ENCODE results near the gene ANKLE2. TPM values are rescaled to one million over a fixed set of nuclear protein-coding genes. Genes with fewer than 3 reads are reported as not detected.

The ANKLE2 gene
- total and polyA plus RNA-seq, 2 of the 13 experiments (the other 11 are each of a cell fraction or from before 2014, with no cell fraction given), result 35.3 to 37.1 TPM

GRCh38 chr12:132788375-132789098 is 26.9 kb upstream of the ANKLE2 start:
- H3K27me3 ChIP-seq (ENCODE audit: control insufficient read depth in 1 of 2, insufficient read depth in 2 of 2, low read length in 2 of 2), result no peaks in the 10 kb centered on the region; a peak in 1 of 5 replicates
- no peak for TF ChIP-seq ZNF792 (CRISPR knock-in tag; IDR thresholded peaks at IDR 0.05)
- peak; percentile 9 for TF ChIP-seq HNRNPLL (IDR thresholded peaks at IDR 0.05; ENCODE audit: low read depth, low read length, poor library complexity, severe bottlenecking)
- TF ChIP-seq AGO2 (optimal IDR thresholded peaks at IDR 0.05; ENCODE audit: low read depth, low read length), result peak; percentile 2
- peaks cover 32 to 59% of the 10 kb centered on the region in 2 experiments; a peak in 4 of 5 replicates for H3K36me3 ChIP-seq (replicated peaks in 1 of 2; ENCODE audit: control insufficient read depth in 1 of 2, insufficient read depth in 2 of 2, low read length in 2 of 2)
- in situ Hi-C loops (cut with HindIII; ENCODE audit: extremely low pct_ligation_motif_present, low pct_unique_long_range_greater_than_20kb) (no loop called here), intact Hi-C loops (cut with micrococcal nuclease; ENCODE audit: unreplicated experiment) (no loop called here)
- CTCF ChIA-PET (ENCODE audit: low intra/inter-chr PET ratio, low total read pairs), result no interaction called here
- H3K4me1 ChIP-seq (ENCODE audit: insufficient read depth, low read length), result no peaks in the 10 kb centered on the region
- no peak overlapping the region for H3K4me2 ChIP-seq (ENCODE audit: low read depth, low read length)
- BruUV-seq (replicated peaks), result no TSS peak
- H2AFZ ChIP-seq (ENCODE audit: low read length), result no peak overlapping the region
- FAIRE-seq (no peak), DNase-seq (ENCODE audit: low spot score) (no peak), ATAC-seq (peak; percentile 28)
- WGBS (ENCODE audit: low lambda C conversion rate), result 96% methylated on average over 29 of the region's 29 CpGs
- H3K9ac ChIP-seq (ENCODE audit: insufficient read depth, low read depth, low read length), result no peak overlapping the region
- H3K79me2 ChIP-seq (ENCODE audit: insufficient read depth, low read length), result no peaks in the 10 kb centered on the region
- H3K4me3 ChIP-seq (replicated peaks in 1 of 3; ENCODE audit: insufficient read depth in 1 of 3, low read depth in 2 of 3, low read length in 3 of 3), result no peak overlapping the region
- H4K20me1 ChIP-seq (ENCODE audit: insufficient read depth, low read length), result no peaks in the 10 kb centered on the region
- no peak overlapping the region for H3K27ac ChIP-seq (ENCODE audit: extremely low read length, insufficient read depth, low read length)
- no peaks in the 10 kb centered on the region for H3K9me3 ChIP-seq (ENCODE audit: low read length)
- POLR2A ChIA-PET, result no interaction called here

GRCh38 chr12:132787877-132788276 is 26.2 kb upstream of the ANKLE2 start:
- Histone ChIP-seq H3K79me2 (ENCODE audit: insufficient read depth, low read length) (no peaks in the 10 kb centered on the region), H3K27ac (ENCODE audit: extremely low read length, insufficient read depth, low read length) (no peak overlapping the region), H4K20me1 (ENCODE audit: insufficient read depth, low read length) (no peaks in the 10 kb centered on the region), H3K4me2 (ENCODE audit: low read depth, low read length) (no peak overlapping the region), H3K4me3 (replicated peaks in 1 of 3; ENCODE audit: insufficient read depth in 1 of 3, low read depth in 2 of 3, low read length in 3 of 3) (no peak overlapping the region), H3K27me3 (ENCODE audit: control insufficient read depth in 1 of 2, insufficient read depth in 2 of 2, low read length in 2 of 2) (no peaks in the 10 kb centered on the region; a peak in 1 of 5 replicates), H3K36me3 (replicated peaks in 1 of 2; ENCODE audit: control insufficient read depth in 1 of 2, insufficient read depth in 2 of 2, low read length in 2 of 2) (peaks cover 35 to 64% of the 10 kb centered on the region in 2 experiments; a peak in 4 of 5 replicates), H3K9me3 (ENCODE audit: low read length) (no peaks in the 10 kb centered on the region), H3K4me1 (ENCODE audit: insufficient read depth, low read length) (no peaks in the 10 kb centered on the region), H3K9ac (ENCODE audit: insufficient read depth, low read depth, low read length) (no peak overlapping the region), H2AFZ (ENCODE audit: low read length) (no peak overlapping the region)
- TF ChIP-seq ZNF235 (CRISPR knock-in tag; IDR thresholded peaks at IDR 0.05; ENCODE audit: borderline replicate concordance), result no peak
- TF ChIP-seq NR2F6 (IDR thresholded peaks at IDR 0.05), result no peak
- no peak for TF ChIP-seq NR2F6 (CRISPR knock-in tag; IDR thresholded peaks at IDR 0.05)
- in situ Hi-C loops (cut with HindIII; ENCODE audit: extremely low pct_ligation_motif_present, low pct_unique_long_range_greater_than_20kb), result no loop called here
- POLR2A ChIA-PET, result no interaction called here
- CTCF ChIA-PET (ENCODE audit: low intra/inter-chr PET ratio, low total read pairs), result no interaction called here
- no TSS peak for BruUV-seq (replicated peaks)
- intact Hi-C loops (cut with micrococcal nuclease; ENCODE audit: unreplicated experiment), result no loop called here
- 99% methylated on average over 11 of the region's 15 CpGs for WGBS (ENCODE audit: low lambda C conversion rate)
- FAIRE-seq, result no peak
- ATAC-seq, result peak; percentile 13; the same call in 2 of the 3 replicates
- DNase-seq (ENCODE audit: low spot score), result no peak
